ENCODE measurements around the gene FNDC10.

GRCh38 chr1:1627261-1627828, 27.4 kb upstream of the FNDC10 start:
- TF ChIP-seq CTCF (IDR thresholded peaks at IDR 0.05; ENCODE audit: low read length) (no peak), EZH2 (IDR thresholded peaks at IDR 0.05; ENCODE audit: borderline replicate concordance, low read length) (no peak)

All from OCI-LY1 (cell line).